Stimulated activated CD4-positive, alpha-beta T cell treated with anti-CD3 and anti-CD28 coated beads, Interleukin-12 subunit alpha, Interleukin-12 subunit beta, amount 100 ng/mL, for 4 hours (primary cell): Measurements from ENCODE around the gene MEIKIN.

Experiments used
- DNase-seq: peaks from one replicate; pipeline ENCODE4 v3.0.0-alpha.2; 2020

The MEIKIN gene

GRCh38 chr5:131973089-131973712 lies 27.7 kb upstream of the MEIKIN start:
- DNase-seq: no peak

GRCh38 chr5:131968396-131968954 lies 23.0 kb upstream of the MEIKIN start:
- DNase-seq: no peak

GRCh38 chr5:131966551-131966950 lies 21.1 kb upstream of the MEIKIN start:
- no peak for DNase-seq

GRCh38 chr5:131965826-131966415 lies 20.5 kb upstream of the MEIKIN start:
- DNase-seq: no peak

GRCh38 chr5:131959906-131960305 lies 14.4 kb upstream of the MEIKIN start:
- DNase-seq: no peak

GRCh38 chr5:131959136-131959535 lies 13.7 kb upstream of the MEIKIN start:
- DNase-seq: no peak

- DNase-seq: no peak
Measured at GRCh38 chr5:131957721-131958441, 12.4 kb upstream of the MEIKIN start.

- DNase-seq: no peak
Measured at GRCh38 chr5:131953969-131954368, 8.5 kb upstream of the MEIKIN start.

GRCh38 chr5:131952301-131952857 lies 6.9 kb upstream of the MEIKIN start:
- DNase-seq: no peak

- DNase-seq: no peak
Measured at GRCh38 chr5:131950706-131951105, 5.2 kb upstream of the MEIKIN start.

GRCh38 chr5:131947445-131947844 lies 2.0 kb upstream of the MEIKIN start:
- DNase-seq: no peak

- no peak for DNase-seq
Measured at GRCh38 chr5:131944702-131945550, 537 bp downstream of the MEIKIN start.

- DNase-seq: no peak
Measured at GRCh38 chr5:131943916-131944315, 1.5 kb downstream of the MEIKIN start.

GRCh38 chr5:131942016-131942415 lies 3.4 kb downstream of the MEIKIN start:
- no peak for DNase-seq

GRCh38 chr5:131939690-131940345 lies 5.6 kb downstream of the MEIKIN start:
- no peak for DNase-seq

- no peak for DNase-seq
Measured at GRCh38 chr5:131932235-131932634, 13.2 kb downstream of the MEIKIN start.

- DNase-seq: no peak
Measured at GRCh38 chr5:131928957-131929356, 16.5 kb downstream of the MEIKIN start.

- DNase-seq: no peak
Measured at GRCh38 chr5:131926168-131926567, 19.3 kb downstream of the MEIKIN start.

- DNase-seq: no peak
Measured at GRCh38 chr5:131916481-131916880, 29.0 kb downstream of the MEIKIN start.

- no peak for DNase-seq
Measured at GRCh38 chr5:131914472-131914871, 31.0 kb downstream of the MEIKIN start.

GRCh38 chr5:131913603-131914002 lies 31.9 kb downstream of the MEIKIN start:
- no peak for DNase-seq

- DNase-seq: no peak
Measured at GRCh38 chr5:131906668-131907067, 38.8 kb downstream of the MEIKIN start.
